ENCODE results near the gene DNAJA3. TPM values are rescaled to one million over a fixed set of nuclear protein-coding genes. Genes with fewer than 3 reads are reported as not detected.

The DNAJA3 gene
- total RNA-seq, 2 experiments from 2014 or later, result 103 to 107 TPM

DNA sequence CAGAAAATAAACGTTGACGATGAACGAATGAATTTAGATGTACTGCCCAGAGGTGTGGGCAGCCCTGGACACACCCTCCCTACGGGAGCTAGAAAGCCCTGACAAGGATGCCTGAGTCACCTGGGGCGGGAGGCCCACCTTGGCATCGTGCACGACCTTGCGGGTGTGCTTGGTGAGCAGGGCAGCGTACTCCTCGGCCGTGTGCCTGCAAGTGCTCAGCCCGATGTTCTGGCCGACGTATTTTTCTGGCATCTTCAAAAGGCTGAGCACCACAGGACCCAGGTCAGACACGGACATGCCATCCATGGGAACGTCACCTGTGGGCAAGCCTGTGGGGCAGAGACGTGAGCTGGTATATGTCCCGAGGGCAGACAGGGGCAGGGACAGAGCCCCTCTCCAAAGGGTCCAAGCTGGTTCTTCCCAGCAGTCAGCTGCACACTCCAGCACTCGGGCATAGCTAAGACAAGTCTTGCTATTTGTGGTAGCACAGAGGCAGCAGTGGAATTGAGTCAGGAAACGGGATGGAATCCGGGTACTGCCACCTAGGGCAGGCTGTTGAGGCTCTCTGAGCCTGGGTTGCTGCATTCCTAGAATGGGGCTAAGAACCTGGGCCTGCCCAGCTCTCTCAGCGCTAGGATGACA is 38.0 kb downstream of the DNAJA3 start:
- Mint-ChIP-seq H3K4me1 (peaks cover 9% of the 10 kb centered on the region), H3K9me3 (no peaks in the 10 kb centered on the region), H3K4me3 (no peak overlapping the region), H3K36me3 (peaks cover 23% of the 10 kb centered on the region), H3K27me3 (no peaks in the 10 kb centered on the region), H3K27ac (peak overlapping the region; percentile 20)
- no peak for DNase-seq

DNA sequence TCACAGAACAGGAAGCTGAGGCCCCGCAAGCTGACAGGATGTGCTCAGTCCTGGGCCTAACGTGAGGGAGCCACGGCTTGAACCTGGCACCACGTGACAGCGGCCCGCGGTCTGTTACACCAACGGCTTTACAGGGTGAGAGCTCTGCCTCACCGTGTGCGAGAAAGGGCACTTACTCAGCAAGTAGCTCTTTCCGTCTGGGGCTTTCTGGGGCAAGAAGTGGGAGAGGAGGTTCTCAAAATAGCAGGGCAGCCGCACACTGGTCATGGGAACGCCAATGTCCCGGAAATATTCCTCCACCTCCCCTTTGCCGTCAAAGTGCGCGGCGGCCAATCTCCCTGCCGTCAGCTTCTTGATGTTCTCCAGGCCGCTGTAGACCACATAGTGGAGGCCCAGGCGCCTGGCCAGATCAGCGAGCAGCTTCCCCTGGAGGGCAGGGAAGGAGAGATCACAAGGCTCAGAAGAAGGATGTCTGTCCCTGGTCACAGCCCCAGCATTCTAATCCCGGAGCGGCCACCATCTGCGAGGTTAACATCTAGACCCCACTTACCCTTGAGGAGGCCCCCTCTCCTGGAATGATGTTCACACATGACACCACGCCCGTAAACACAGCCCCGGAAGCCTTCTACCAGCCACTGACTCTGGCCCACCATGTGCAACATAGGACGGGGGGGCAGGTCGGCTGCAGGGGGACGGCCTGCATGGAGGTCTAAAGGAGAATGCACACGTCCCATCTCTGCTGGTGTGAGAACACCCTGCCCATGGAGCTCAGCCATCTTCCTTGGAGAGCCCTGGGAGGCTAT is 40.5 kb downstream of the DNAJA3 start:
- Mint-ChIP-seq H3K27ac (peak overlapping the region; percentile 65), H3K9me3 (no peaks in the 10 kb centered on the region), H3K36me3 (peaks cover 12% of the 10 kb centered on the region), H3K27me3 (no peaks in the 10 kb centered on the region), H3K4me3 (no peak overlapping the region), H3K4me1 (peaks cover 7% of the 10 kb centered on the region)
- DNase-seq, result peak; percentile 30

DNA sequence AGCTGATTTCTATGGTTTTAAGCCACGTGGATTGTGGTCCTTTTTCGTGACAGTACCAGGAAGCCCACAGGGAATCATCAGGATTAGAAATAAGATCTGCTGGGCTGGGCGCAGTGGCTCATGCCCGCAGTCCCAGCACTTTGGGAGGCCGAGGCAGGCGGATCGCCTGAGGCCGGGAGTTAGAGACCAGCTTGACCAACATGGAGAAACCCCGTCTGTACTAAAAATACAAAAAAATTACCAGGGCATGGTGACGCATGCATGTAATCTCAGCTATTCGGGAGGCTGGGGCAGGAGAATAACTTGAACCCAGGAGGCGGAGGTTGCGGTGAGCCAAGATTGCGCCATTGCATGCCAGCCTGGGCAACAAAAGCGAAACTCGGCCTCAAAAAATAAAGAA is 42.2 kb downstream of the DNAJA3 start:
- Mint-ChIP-seq H3K9me3 (no peaks in the 10 kb centered on the region), H3K36me3 (peaks cover 21% of the 10 kb centered on the region), H3K27ac (no peak overlapping the region), H3K4me3 (no peak overlapping the region), H3K27me3 (no peaks in the 10 kb centered on the region), H3K4me1 (peaks cover 14% of the 10 kb centered on the region)
- no peak for DNase-seq

DNA sequence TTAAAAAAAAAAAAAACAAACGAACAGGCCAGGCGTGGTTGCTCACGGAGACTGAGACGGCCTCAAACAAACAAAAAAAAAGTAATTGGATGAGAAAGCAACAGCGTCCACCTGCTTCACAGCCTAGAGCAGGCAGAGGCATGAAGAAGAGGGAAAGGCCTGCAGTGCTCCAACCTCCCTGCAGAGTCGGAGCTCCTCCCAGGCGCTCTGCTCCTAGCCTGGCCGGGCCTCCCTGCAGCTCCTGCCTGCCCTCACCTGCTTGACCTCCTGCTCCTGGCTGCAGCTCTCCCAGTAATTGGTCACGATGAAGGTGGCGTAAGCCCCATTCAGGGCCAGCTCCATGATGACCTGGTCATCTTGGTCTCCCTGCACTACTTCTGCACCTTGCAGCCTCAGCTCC is 43.3 kb downstream of the DNAJA3 start:
- no peaks in the 10 kb centered on the region for H3K9me3 Mint-ChIP-seq
- no peak overlapping the region for H3K27ac Mint-ChIP-seq
- H3K36me3 Mint-ChIP-seq, result peaks cover 24% of the 10 kb centered on the region
- H3K4me1 Mint-ChIP-seq, result peaks cover 17% of the 10 kb centered on the region
- DNase-seq, result no peak
- no peak overlapping the region for H3K4me3 Mint-ChIP-seq
- no peaks in the 10 kb centered on the region for H3K27me3 Mint-ChIP-seq

DNA sequence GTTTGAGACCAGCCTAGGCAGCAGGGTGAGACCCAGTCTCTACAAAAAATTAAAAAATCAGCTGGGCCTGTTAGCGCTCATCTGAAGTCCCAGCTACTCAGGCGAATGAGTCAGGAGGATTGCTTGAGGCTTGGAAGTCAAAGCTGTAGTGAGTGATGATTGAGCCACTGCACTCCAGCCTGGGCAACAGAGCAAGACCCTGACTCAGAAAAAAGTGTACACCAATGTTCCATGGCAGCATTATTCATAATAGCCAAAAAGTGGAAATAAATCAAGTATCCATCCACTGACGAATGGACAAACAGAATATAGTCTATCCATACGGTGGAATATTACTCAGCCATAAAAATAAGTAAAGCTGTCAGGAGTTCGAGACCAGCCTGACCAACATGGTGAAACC is 46.2 kb downstream of the DNAJA3 start:
- Mint-ChIP-seq H3K4me3 (no peak overlapping the region), H3K4me1 (peaks cover 18% of the 10 kb centered on the region), H3K27ac (peak overlapping the region; percentile 12), H3K9me3 (peaks cover 1% of the 10 kb centered on the region), H3K27me3 (no peaks in the 10 kb centered on the region), H3K36me3 (peaks cover 24% of the 10 kb centered on the region)
- DNase-seq, result no peak

DNA sequence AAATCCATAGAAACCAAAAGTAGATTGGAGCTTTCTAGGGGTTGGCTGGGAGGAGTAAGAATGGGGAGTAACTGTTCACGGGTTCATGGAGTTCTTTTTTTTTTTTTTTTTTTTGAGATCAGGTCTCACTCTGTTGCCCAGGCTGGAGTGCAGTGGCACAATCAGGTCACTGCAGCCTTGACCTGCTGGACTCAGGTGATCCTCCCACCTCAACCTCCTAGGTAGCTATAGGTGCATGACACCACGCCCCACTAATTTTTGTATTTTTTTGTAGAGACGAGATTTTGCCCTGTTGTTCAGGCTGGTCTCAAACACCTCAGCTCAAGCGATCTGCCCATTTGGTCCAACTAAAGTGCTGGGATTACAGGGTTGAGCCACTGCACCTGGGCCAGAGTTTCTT is 47.2 kb downstream of the DNAJA3 start:
- Mint-ChIP-seq H3K4me3 (peak overlapping the region; percentile 79), H3K27me3 (no peaks in the 10 kb centered on the region), H3K9me3 (peaks cover 1% of the 10 kb centered on the region), H3K4me1 (peaks cover 23% of the 10 kb centered on the region), H3K27ac (peak overlapping the region; percentile 25), H3K36me3 (peaks cover 22% of the 10 kb centered on the region)
- DNase-seq, result no peak

DNA sequence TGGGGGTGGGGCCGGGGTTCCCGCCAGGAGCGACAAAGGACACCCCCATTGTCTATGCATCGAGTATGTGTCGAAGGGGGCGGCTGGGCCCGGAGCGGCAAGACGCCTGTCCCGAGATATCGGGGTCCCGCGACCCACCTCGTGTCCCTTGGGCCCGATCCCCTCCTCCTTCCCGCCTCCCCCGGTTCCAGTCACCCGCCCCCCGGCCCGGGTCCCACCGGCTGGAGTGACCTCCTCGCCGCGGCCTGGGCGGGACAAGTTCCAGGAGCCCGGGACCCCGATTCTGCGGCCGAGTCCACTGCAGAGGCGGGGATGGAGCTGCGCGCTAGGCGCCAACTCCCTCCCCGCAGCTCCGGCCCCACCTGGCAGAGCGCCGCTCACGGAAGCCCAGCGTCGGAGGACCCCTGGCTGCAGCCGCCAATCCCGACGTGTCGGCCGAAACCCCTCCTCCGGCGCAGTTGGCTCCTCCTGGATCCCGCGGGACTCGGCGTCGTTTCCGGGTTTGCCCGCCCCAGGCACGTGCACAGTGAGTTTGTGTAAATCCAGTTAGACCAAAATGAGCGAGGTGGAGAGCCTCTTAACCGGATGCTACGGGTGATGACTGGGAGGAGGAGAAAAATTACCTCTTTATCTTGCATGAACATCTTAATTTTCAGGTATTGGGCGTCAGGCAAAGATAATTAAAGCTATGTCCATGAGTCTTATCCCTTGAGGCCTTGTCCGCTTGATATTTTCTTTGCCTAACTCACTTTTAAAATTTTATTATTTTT is 48.7 kb downstream of the DNAJA3 start, which contains the start of gene NMRAL1:
TSS of gene NMRAL1 (minus strand) at position 434 of the 770 bp plus-strand sequence. CDS start 493 bp downstream, outside the sequence.
- Mint-ChIP-seq H3K9me3 (peaks cover 1% of the 10 kb centered on the region), H3K4me1 (peaks cover 32% of the 10 kb centered on the region)

DNA sequence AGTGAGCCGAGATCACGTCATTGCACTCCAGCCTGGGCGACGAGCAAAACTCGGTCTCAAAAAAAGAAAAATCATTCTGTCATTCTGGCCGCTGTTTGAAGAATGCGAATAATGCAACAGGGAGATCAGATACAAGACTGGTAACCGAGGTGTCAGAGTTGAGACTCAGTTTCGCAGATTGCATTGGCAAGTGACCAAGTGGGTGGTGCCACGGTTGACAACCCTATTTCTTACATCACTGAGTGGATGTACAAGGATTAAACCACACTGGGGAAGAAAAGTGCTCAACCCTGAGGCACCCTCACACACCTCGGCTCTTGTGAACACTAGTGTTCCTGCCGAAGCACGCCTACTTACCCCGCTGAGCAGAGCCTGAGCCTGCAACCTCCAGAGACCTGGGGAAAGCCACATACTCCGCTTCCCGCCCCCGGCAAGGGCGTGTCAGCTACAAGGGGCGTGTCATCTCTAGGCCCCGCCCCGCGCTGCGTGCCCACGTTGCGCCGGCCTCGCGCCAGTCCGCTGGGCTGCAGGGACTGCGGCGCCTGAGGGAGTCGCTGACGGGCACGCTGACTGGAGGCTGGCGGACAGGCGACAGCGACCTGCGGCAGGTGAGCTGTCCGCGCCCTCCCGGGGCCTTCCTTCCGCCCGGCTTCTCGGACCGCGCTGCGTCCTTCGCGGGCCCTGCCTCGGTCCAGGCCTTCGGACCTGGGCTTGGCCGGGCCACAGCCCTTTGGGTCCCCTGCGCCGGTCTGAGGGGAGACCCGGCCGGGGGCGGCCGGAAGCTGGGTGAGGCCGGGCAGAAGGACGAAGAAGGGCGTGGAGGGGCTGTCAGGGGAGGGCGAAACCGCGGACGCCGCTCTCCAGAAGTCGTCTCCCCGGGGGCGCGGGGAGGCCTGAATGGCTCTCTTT is 50.5 kb downstream of the DNAJA3 start, which contains the start of gene HMOX2:
TSS of gene HMOX2 (plus strand) at position 519 of the 909 bp plus-strand sequence. CDS start 29,127 bp downstream, outside the sequence.
- H3K9me3 Mint-ChIP-seq, result peaks cover 1% of the 10 kb centered on the region
- peaks cover 24% of the 10 kb centered on the region for H3K36me3 Mint-ChIP-seq
- peaks cover 33% of the 10 kb centered on the region for H3K4me1 Mint-ChIP-seq
- H3K27ac Mint-ChIP-seq, result peak within 1 kb of the TSS; percentile 94
- H3K27me3 Mint-ChIP-seq, result no peaks in the 10 kb centered on the region
- H3K4me3 Mint-ChIP-seq, result peak within 1 kb of the TSS; percentile 91
- DNase-seq, result peak; percentile 97

More for the DNA sequence above, 48.7 kb downstream of the DNAJA3 start, which contains the start of gene NMRAL1:
- Mint-ChIP-seq H3K36me3 (peaks cover 24% of the 10 kb centered on the region), H3K4me3 (peak within 1 kb of the TSS; percentile 91), H3K27me3 (no peaks in the 10 kb centered on the region), H3K27ac (peak within 1 kb of the TSS; percentile 94)
- peak; percentile 94 for DNase-seq

DNA sequence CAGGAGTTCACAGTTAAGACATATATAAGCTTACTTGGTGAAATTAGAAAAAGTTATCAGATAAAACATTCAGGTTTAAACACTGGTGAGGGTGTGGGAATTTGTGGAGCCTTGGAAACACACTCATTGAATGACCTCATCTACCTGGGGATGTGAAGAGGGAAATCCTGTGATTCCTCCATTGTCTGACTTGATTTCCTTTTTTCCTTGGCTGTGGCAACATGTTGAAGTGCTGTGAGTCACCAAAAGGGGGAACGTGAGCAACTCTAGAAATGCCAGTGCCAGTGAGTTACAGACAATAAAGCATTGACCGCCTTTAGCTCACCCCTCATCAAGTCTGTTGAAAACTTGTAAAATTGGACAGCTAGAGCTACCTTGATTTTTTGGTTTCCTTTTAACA is 52.3 kb downstream of the DNAJA3 start:
- Mint-ChIP-seq H3K4me1 (peaks cover 42% of the 10 kb centered on the region), H3K27ac (peak overlapping the region; percentile 94), H3K4me3 (peak overlapping the region; percentile 91), H3K36me3 (peaks cover 17% of the 10 kb centered on the region), H3K9me3 (peaks cover 1% of the 10 kb centered on the region), H3K27me3 (no peaks in the 10 kb centered on the region)
- DNase-seq, result no peak

DNA sequence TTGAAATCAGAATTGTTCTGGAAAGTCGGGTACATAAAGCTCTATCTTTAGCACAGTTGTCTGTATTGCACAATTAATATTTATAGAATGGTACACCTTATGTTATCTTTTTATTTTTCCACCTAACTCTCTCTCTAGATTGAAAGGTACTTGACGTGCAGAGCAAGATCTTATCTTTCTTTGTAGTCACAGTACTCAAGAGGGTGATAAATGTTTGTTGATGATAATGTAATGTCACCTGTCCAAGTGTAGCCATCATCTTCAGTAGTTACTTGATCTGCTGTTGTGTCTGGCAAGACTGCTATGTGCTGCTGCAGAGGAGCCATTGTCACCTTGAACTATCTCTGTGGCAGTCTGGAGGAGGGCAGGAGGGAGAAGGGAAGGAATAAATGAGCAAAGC is 55.9 kb downstream of the DNAJA3 start:
- no peaks in the 10 kb centered on the region for H3K9me3 Mint-ChIP-seq

DNA sequence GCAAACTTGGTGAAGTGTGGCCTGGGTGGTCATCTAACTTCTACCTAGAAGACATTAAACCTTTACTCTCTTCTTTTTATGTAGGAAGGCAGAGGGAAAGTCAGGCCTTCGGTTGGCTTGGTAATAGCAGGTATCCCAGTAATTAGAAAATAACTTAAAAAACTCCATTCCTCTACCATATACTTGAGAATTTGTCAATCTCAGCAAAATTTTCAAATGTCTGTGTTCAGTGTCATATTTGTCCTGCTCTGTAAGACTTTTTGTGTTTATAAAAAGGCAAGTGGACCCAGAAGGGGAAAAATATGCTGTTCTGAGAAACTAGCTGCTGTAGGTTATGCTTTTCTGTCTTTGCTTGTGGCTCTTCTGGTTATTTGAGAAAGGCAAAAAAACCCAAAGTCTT is 56.3 kb downstream of the DNAJA3 start:
- Mint-ChIP-seq H3K27me3 (no peaks in the 10 kb centered on the region), H3K27ac (peak overlapping the region; percentile 65), H3K4me3 (no peak overlapping the region), H3K9me3 (no peaks in the 10 kb centered on the region), H3K36me3 (peaks cover 28% of the 10 kb centered on the region), H3K4me1 (peaks cover 50% of the 10 kb centered on the region)
- no peak for DNase-seq

More for the DNA sequence above, 55.9 kb downstream of the DNAJA3 start:
- peaks cover 25% of the 10 kb centered on the region for H3K36me3 Mint-ChIP-seq
- peaks cover 45% of the 10 kb centered on the region for H3K4me1 Mint-ChIP-seq
- H3K4me3 Mint-ChIP-seq, result no peak overlapping the region
- DNase-seq, result no peak
- H3K27ac Mint-ChIP-seq, result peak overlapping the region; percentile 0
- no peaks in the 10 kb centered on the region for H3K27me3 Mint-ChIP-seq

DNA sequence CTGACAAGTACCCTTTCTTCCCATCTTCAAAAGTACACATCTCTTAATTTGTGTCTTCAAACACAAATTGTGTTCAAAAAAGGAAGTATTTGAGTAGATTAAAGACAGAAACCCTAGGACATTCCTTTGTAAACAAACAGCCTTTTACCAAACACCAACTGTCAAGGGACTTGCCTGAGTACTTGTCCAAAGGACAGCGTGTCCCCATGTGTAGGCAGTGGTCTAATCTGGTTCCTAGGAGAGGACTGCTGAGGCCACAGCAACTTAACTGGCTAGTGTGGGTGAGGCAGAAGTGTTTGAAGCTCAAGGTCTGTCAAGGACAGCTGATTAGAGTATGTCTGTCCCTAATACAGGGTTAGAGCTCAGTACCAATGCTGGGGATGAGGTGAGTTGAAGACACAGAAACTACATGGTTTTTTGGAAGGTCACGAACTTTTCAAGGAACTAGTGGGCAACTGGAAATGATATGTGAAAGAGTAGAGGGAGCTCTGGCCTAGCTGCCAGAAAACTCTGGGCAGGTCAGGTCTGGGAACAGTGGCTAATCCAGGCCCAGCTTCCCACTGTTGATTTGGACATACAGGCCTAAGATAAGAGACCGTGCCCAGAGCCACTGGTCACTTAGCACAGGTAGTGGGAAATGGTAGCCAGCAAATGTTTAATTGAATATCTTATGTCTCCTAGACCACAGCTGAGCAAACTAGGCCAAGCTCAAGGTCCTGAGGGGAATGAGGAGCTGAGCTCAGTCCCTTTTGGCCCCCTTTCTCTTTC is 60.6 kb downstream of the DNAJA3 start:
- H3K9me3 Mint-ChIP-seq, result no peaks in the 10 kb centered on the region

DNA sequence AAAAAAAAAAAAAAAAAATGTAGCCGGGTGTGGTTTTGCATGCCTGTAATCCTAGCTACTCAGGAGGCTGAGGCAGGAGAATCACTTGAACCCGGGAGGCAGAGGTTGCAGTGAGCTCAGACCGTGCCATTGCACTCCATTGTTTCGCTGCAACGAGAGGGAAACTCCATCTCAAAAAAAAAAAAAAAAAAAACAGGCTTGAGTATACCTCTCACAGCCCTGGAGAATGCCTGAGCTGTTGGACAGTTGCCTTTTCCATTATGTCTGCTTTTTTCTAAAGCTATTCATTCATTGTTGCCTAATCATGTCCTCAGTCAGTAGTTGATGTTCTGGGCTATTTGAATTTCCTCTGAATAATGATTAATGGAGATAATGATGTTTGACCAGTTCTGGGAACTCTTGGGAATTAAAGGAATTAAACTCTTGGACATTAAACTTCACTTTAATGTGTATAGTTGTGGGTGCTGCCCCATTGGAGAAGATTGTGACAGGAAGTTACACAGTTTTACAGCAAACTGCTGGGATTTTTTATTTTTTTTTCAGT is 62.4 kb downstream of the DNAJA3 start:
- peaks cover 34% of the 10 kb centered on the region for H3K36me3 Mint-ChIP-seq
- H3K4me1 Mint-ChIP-seq, result peaks cover 53% of the 10 kb centered on the region
- no peaks in the 10 kb centered on the region for H3K9me3 Mint-ChIP-seq
- H3K27me3 Mint-ChIP-seq, result no peaks in the 10 kb centered on the region
- H3K4me3 Mint-ChIP-seq, result no peak overlapping the region
- DNase-seq, result no peak
- H3K27ac Mint-ChIP-seq, result peak overlapping the region; percentile 85

More for the DNA sequence above, 60.6 kb downstream of the DNAJA3 start:
- Mint-ChIP-seq H3K36me3 (peaks cover 35% of the 10 kb centered on the region), H3K4me1 (peaks cover 63% of the 10 kb centered on the region), H3K27me3 (no peaks in the 10 kb centered on the region), H3K4me3 (no peak overlapping the region), H3K27ac (peak overlapping the region; percentile 61)
- DNase-seq, result no peak

Data from activated naive CD8-positive, alpha-beta T cell treated with anti-CD3 and anti-CD28 coated beads for 36 hours (primary cell).